ENCODE data around the gene CFAP69. TPM values are rescaled to one million over a fixed set of nuclear protein-coding genes. Genes with fewer than 3 reads are reported as not detected.

CFAP69 gene, protein sequence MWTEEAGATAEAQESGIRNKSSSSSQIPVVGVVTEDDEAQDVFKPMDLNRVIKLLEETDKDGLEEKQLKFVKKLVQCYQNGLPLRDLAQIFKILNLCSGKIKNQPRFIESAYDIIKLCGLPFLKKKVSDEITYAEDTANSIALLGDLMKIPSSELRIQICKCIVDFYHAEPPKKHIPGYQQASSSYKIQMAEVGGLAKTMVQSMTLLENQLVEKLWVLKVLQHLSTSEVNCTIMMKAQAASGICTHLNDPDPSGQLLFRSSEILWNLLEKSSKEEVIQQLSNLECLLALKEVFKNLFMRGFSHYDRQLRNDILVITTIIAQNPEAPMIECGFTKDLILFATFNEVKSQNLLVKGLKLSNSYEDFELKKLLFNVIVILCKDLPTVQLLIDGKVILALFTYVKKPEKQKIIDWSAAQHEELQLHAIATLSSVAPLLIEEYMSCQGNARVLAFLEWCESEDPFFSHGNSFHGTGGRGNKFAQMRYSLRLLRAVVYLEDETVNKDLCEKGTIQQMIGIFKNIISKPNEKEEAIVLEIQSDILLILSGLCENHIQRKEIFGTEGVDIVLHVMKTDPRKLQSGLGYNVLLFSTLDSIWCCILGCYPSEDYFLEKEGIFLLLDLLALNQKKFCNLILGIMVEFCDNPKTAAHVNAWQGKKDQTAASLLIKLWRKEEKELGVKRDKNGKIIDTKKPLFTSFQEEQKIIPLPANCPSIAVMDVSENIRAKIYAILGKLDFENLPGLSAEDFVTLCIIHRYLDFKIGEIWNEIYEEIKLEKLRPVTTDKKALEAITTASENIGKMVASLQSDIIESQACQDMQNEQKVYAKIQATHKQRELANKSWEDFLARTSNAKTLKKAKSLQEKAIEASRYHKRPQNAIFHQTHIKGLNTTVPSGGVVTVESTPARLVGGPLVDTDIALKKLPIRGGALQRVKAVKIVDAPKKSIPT
- 15.3 TPM for total RNA-seq

GRCh38 chr7:90244909-90245851 lies at the start of gene CFAP69:
Gene CFAP69, plus strand, starts transcription at chr7:90245174. Its CDS starts 251 bp downstream, at chr7:90245425.
- peak; percentile 82 for DNase-seq

DNA sequence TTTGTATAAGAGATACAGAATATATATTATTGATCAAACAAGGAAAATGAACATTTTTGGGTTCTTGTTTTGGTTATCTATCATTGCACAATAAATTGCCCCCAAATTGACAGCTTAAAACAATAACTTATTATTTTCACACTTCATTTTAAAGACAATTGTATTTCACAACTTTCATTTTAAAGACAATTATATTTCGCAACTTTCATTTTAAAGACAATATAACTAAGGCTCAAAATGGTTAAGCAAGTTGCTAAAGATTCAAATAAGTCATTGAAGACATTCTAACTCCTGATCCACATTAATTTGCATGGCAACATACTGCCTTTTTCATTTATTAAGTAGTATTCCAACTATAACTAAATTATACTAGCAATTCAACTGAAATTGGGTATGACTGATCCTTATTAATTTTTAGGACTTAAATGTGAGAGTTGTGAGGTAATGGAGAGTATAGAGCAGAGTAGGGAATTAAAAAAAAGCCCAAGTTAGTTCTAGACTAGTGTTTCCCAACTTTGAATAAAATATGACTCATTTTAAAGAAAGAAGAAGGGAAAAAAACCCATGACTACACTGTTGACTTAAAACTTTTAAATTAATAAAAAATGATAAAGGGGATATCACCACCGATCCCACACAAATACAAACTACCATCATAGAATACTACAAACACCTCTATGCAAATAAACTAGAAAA lies 43.3 kb upstream of the CFAP69 start:
- DNase-seq = no peak

DNA sequence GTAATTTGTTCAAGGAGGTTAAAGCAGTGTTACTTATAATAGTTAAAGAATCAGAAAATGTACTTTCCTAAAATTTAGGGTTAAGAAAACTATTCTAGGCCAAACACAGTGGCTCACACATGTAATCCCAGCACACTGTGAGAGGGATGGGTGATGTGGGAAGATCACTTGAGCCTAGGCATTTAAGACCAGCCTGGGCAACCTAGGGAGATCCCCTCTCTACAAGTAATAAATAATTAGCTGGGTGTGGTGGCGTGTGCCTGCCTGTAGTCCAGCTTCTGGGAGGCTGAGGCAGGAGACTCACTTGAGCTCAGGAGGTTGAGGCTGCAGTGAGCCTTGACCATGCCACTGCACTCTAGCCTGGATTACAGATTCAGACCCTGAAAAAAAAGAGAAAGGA lies 37.0 kb upstream of the CFAP69 start:
- no peak for DNase-seq

GRCh38 chr7:90209776-90210175 lies 35.2 kb upstream of the CFAP69 start:
- no peak for DNase-seq

- DNase-seq = no peak
Measured at GRCh38 chr7:90210475-90210874, 34.5 kb upstream of the CFAP69 start.

DNA sequence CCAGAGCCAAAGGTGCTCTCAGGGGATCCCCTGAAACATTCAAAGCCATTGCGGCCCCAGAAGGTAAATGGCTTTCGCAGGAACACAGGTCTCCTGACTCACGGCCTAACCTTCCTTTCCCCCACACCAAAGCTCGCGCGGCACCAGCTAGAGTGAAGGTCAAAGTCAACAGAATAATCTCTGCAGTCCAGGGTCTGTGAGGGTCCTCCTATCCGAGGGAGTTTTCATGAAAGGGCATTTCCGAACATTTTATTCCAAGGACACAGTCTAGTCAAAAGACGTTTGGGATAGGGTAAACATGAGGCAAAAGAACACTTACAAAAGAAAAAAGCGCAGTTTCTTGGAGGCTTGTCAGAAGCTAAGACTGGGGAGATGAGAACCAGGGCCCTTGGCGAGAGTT lies 34.0 kb upstream of the CFAP69 start:
- no peak for DNase-seq

GRCh38 chr7:90211391-90212148 lies 33.4 kb upstream of the CFAP69 start, which contains the start of gene STEAP2:
Gene STEAP2, plus strand, starts transcription at chr7:90211740. Its CDS starts 13,343 bp downstream, at chr7:90225083.
- DNase-seq = peak; percentile 87

DNA sequence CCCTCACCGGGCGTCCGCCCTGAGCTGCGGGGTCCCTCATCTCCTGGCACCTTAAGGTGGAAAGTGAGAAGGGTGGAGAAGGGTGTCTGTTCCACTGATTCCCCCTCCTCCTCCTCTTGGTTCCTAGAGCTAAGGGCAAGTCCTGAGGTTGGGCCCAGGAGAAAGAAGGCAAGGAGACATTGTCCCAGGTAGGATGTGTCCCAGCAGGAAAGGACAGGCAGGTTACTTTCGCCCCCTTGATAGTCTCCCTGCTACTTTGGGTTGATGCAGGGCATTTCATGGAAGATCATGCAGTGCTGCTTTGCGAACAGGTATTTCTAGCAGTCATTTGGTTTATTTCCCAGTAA lies 32.9 kb upstream of the CFAP69 start:
- DNase-seq = no peak

- DNase-seq = no peak
Measured at GRCh38 chr7:90213521-90213920, 31.5 kb upstream of the CFAP69 start.

- DNase-seq = no peak
Measured at GRCh38 chr7:90216080-90216674, 28.8 kb upstream of the CFAP69 start.

- no peak for DNase-seq
Measured at GRCh38 chr7:90216771-90217170, 28.2 kb upstream of the CFAP69 start.

DNA sequence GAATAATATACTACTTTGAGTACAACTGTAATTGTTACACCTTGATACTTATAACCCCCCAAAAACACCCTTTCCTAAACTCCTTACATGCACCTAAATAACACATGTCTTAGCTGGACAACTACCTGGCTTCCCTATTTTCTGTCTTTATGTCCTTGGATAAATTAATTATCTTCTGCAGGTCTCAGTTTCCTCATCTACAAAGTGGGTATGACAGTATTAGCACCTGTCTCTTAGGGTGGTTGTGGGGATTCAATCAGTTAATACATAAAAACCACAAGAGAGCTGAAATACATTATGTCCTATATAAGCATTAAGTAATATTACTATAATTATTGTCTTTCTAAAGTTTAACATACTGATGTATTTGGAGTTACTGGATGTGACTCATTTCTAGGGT lies 22.6 kb upstream of the CFAP69 start:
- DNase-seq = no peak

DNA sequence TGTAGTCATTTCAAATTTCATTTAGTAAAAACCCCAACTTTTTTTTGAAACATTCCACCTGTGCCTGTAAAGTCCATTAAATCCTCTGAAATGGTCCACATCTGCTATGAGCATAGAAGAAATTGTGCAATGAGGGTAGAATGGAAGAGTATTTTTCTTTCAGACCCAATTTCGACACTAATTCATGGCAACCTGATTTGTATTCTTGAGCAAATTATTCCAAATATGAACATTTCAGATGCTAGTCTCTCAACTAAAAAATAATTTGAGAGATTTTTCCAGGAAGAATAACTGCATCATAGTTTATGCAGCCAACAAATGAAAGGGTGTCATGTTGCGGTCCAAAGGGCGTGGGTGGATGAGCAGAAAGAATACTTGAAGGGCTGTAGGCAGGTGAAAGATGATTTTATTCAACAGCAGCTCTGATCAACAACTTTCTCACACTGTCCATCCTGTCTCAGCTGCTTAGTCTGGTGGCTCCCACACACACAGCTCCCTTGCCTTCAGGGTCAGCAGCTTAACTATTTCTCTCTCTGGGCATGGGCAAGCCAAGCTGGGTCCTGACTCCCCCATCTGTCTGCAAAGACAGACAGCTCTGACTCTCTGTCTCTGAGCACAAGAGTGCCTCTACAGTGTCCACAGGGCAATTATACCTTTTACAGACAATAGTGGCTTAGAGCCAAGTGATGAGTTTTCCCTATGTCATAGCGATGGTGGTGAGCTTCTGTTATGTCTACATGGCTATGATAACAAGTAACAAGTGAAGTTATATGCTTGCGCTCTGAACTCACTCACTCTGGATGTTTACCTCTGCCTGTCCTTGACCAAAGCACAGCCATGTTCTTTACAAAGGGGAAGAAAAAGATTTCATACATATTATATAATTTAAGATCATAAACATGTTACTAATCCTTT lies 21.9 kb upstream of the CFAP69 start:
- no peak for DNase-seq

GRCh38 chr7:90224195-90224594 lies 20.8 kb upstream of the CFAP69 start:
- DNase-seq = no peak

DNA sequence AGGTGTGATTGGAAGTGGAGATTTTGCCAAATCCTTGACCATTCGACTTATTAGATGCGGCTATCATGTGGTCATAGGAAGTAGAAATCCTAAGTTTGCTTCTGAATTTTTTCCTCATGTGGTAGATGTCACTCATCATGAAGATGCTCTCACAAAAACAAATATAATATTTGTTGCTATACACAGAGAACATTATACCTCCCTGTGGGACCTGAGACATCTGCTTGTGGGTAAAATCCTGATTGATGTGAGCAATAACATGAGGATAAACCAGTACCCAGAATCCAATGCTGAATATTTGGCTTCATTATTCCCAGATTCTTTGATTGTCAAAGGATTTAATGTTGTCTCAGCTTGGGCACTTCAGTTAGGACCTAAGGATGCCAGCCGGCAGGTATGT lies 19.8 kb upstream of the CFAP69 start:
- no peak for DNase-seq

- DNase-seq = no peak
Measured at GRCh38 chr7:90225601-90226000, 19.4 kb upstream of the CFAP69 start.

DNA sequence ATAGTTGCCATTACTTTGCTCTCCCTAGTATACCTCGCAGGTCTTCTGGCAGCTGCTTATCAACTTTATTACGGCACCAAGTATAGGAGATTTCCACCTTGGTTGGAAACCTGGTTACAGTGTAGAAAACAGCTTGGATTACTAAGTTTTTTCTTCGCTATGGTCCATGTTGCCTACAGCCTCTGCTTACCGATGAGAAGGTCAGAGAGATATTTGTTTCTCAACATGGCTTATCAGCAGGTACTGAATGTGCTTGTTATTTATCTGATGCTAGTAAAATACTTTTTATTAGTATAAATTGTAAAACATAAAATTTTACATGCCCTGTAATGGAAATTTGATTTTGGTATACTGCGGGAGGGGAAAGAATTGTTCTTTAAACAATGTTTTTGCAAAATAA lies 17.7 kb upstream of the CFAP69 start:
- DNase-seq = no peak

- DNase-seq = no peak
Measured at GRCh38 chr7:90229682-90230081, 15.3 kb upstream of the CFAP69 start.

DNA sequence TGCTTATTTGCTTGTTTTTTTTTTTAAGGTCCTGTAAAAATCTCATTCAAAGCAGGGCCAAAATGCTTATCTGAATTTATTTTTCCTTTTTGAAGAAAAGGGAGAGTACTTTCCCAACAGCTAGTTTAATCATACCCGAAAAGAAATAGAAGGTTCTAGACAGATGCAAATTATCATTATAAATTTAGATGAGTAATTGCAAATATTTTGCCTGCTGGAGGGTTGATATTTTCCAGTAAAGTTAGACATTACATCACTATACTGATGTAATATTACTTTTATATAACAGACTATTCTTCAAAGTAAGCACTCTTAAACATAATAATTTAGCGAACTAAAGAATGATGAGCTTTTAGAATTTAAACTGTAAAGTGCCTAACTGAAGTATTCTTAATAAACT lies 14.1 kb upstream of the CFAP69 start:
- no peak for DNase-seq

Measured in skin of body (tissue), 2 donors.